A673 (cell line): ENCODE data around the gene ESPNL. TPM values are rescaled to one million over a fixed set of nuclear protein-coding genes. Genes with fewer than 3 reads are reported as not detected.

Source experiments
- BruUV-seq: library from RNA; stranded (reverse); fragments of 400-500 nt; replicated peaks from 2 replicates; lab custom pipeline; 2021; lab: Mats Ljungman, UMichigan
- CTCF ChIA-PET: fragments of 300-600 bp; sonication (Branson Sonifier 250); formaldehyde crosslinking; loops from one replicate; lab custom pipeline; 2022; ENCODE audit warnings: antibody characterized with exemption; lab: Charles Lee
- POLR2A ChIA-PET: fragments of 300-600 bp; sonication (Branson Sonifier 250); formaldehyde crosslinking; loops from one replicate; lab custom pipeline; 2022; ENCODE audit warnings: antibody characterized with exemption; ENCODE audit not compliant: low non-redundant PET; lab: Charles Lee
- DNase-seq: peaks from one replicate; pipeline ENCODE4 v3.0.0-alpha.2; 2015; ENCODE audit warnings: low spot score
- H3K27ac ChIP-seq: fragments of 200-600 bp; sonication (generic); 2 replicates; pipeline ENCODE4 v1.5.1; 2016; ENCODE audit warnings: mixed run types, low read depth, mild to moderate bottlenecking, mixed read lengths, antibody characterized with exemption, low read length; ENCODE audit not compliant: poor library complexity, severe bottlenecking
- H3K27me3 ChIP-seq: fragments of 200-600 bp; sonication (generic); replicated peaks from 2 replicates; pipeline ENCODE4 v1.6.1; 2017; ENCODE audit warnings: mixed run types, low read depth, mild to moderate bottlenecking, mixed read lengths, antibody characterized with exemption, low read length; ENCODE audit not compliant: insufficient read depth, poor library complexity
- H3K36me3 ChIP-seq: fragments of 200-600 bp; sonication (generic); 2 replicates; pipeline ENCODE4 v1.6.1; 2016; ENCODE audit warnings: mixed run types, mild to moderate bottlenecking, mixed read lengths, antibody characterized with exemption, low read length; ENCODE audit not compliant: insufficient read depth, poor library complexity, severe bottlenecking
- H3K4me1 ChIP-seq: fragments of 200-600 bp; sonication (generic); 2 replicates; pipeline ENCODE4 v1.6.1; 2017; ENCODE audit warnings: mixed run types, mild to moderate bottlenecking, mixed read lengths, antibody characterized with exemption, low read length; ENCODE audit not compliant: insufficient read depth, poor library complexity, severe bottlenecking
- H3K4me3 ChIP-seq: fragments of 200-600 bp; sonication (generic); 2 replicates; pipeline ENCODE4 v1.5.1; 2016; ENCODE audit warnings: low read depth, mixed run types, mild to moderate bottlenecking, mixed read lengths, low read length; ENCODE audit not compliant: poor library complexity, severe bottlenecking
- H3K9me3 ChIP-seq: fragments of 200-600 bp; sonication (generic); 2 replicates; pipeline ENCODE4 v1.6.1; 2016; ENCODE audit warnings: mixed run types, low read depth, mild to moderate bottlenecking, mixed read lengths, antibody characterized with exemption, low read length; ENCODE audit not compliant: poor library complexity, severe bottlenecking
- EZH2 ChIP-seq: fragments of 200-600 bp; sonication (generic); IDR thresholded peaks from 2 replicates; pipeline ENCODE4 v1.6.1; 2017; ENCODE audit warnings: borderline replicate concordance, low read depth, mild to moderate bottlenecking, mixed read lengths, antibody characterized with exemption, low read length; ENCODE audit not compliant: poor library complexity, severe bottlenecking
- intact Hi-C: fragments of 100-400 bp; cut with micrococcal nuclease; formaldehyde crosslinking; loops from one replicate; pipeline ENCODE4 v1.10.0; 2022; ENCODE audit not compliant: unreplicated experiment
- total RNA-seq: library from RNA; stranded (reverse); gene quantifications from 2 replicates; pipeline ENCODE4 v1.2.3, GENCODE V29; 2021
- TF ChIP-seq, protein P1 (sequence below): fragments of 300-800, 200-600 bp; sonication (generic); conservative IDR thresholded peaks from 2 replicates; pipeline ENCODE4 v1.5.1; 2017; ENCODE audit warnings: low read depth, mild to moderate bottlenecking, antibody characterized with exemption, low read length, moderate library complexity, mixed read lengths

Gene ESPNL
- total RNA-seq, 1 experiment from 2014 or later, result 0.30 TPM

DNA sequence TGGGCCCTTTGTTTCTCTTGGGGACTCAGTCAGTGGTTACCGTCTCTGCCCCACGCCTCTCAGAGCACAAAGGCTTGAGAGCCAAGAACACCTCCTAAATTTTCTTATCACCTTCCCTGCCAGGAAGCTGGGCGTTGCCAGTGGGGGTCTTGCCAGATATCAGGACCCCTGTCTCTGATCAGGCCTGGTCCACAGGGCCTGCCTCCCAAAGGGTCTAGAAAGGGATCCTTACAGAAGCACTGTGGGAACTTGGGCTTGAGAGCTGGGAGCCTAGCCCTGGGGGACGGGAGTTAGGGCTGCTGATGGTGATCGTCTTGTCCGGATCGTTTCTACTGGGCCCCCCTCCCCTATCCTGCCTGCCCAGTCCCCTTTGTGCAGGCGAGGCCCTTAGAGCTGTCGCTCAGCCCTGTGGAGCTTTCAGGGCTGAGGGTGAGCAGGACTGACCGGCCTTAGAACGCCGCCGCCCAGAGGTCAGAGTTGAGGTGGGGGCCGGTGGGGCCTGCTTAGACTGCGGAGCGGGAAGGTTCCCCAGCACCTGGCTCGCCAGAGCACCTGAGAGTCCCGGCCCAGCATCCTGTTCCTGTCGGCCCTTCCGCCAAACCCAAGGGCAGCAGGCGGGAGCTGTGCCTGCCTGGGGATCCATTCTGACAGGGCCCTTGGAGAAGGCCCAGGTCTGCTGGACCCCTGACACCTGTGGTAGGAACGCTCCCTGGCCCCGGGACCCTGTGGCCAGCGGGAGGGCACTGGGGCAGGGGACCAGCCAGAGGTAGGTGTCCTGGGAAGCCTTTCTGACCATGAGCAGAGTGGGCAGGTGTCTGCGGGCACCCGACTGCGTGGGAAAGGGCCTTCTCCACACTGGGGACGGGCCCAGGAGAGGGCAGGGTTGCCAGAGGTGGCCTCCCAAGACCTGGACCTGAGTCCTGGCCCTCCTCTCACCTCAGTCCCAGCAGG, 956 bp downstream of the ESPNL start:
- BruUV-seq, result no TSS peak
- Histone ChIP-seq H3K9me3 (no peaks in the 10 kb centered on the region), H3K27ac (no peak overlapping the region), H3K36me3 (no peaks in the 10 kb centered on the region), H3K4me1 (peaks cover 19% of the 10 kb centered on the region), H3K4me3 (no peak overlapping the region), H3K27me3 (no peaks in the 10 kb centered on the region)
- ChIA-PET POLR2A (no interaction called here), CTCF (no interaction called here)
- TF ChIP-seq, protein P1, sequence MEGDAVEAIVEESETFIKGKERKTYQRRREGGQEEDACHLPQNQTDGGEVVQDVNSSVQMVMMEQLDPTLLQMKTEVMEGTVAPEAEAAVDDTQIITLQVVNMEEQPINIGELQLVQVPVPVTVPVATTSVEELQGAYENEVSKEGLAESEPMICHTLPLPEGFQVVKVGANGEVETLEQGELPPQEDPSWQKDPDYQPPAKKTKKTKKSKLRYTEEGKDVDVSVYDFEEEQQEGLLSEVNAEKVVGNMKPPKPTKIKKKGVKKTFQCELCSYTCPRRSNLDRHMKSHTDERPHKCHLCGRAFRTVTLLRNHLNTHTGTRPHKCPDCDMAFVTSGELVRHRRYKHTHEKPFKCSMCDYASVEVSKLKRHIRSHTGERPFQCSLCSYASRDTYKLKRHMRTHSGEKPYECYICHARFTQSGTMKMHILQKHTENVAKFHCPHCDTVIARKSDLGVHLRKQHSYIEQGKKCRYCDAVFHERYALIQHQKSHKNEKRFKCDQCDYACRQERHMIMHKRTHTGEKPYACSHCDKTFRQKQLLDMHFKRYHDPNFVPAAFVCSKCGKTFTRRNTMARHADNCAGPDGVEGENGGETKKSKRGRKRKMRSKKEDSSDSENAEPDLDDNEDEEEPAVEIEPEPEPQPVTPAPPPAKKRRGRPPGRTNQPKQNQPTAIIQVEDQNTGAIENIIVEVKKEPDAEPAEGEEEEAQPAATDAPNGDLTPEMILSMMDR, result no peak
- no peak for TF ChIP-seq EZH2
- intact Hi-C loops, result no loop called here
- DNase-seq, result no peak

DNA sequence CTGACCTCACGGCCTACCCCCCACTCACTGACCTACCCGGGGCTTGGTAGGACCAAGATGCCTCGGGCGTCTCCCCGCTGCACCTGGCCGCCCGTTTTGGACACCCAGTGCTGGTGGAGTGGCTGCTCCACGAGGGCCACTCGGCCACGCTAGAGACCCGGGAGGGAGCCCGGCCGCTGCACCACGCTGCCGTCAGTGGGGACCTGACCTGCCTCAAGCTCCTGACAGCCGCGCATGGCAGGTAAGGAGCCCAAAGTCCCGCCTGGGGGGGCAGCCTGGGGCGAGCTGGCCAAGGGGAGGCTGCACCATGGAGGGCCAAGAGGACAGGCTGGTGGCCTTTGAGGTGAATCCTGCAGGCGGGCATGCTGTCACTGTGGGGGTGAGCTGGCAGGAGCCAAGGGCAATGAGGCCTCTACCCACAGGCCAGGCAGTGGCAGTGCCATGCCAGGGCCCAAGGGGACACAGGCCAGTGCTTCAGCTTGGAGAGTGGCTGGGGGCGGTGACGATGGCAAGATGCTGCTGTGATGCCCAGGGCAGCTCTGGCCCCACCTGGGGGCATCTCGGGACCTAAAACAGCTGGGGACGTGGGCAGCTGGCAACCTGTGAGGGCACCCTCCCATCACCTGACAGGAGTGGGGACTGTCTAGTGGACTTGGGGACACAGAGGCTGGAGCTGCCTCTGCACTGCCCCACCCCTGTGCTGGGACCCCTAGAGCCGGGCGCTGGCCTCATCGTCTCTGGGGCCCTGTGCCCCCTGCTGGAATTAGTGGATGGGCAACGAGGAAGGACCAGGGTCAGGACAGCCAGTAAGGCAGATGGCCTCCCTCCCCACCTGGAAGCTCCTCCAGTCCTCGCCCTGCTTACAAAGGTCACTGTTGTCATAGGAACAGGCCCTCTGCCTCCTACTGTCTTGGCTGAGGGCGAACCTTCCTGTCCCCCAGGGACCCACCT, 2.0 kb downstream of the ESPNL start:
- peaks cover 13% of the 10 kb centered on the region for H3K4me1 ChIP-seq
- H3K27me3 ChIP-seq, result no peaks in the 10 kb centered on the region
- intact Hi-C loops, result no loop called here
- TF ChIP-seq EZH2, result no peak
- TF ChIP-seq, protein P1, result no peak
- DNase-seq, result no peak
- POLR2A ChIA-PET, result no interaction called here
- H3K9me3 ChIP-seq, result no peaks in the 10 kb centered on the region
- no peak overlapping the region for H3K4me3 ChIP-seq
- BruUV-seq, result no TSS peak
- no peak overlapping the region for H3K27ac ChIP-seq
- CTCF ChIA-PET, result no interaction called here
- no peaks in the 10 kb centered on the region for H3K36me3 ChIP-seq

DNA sequence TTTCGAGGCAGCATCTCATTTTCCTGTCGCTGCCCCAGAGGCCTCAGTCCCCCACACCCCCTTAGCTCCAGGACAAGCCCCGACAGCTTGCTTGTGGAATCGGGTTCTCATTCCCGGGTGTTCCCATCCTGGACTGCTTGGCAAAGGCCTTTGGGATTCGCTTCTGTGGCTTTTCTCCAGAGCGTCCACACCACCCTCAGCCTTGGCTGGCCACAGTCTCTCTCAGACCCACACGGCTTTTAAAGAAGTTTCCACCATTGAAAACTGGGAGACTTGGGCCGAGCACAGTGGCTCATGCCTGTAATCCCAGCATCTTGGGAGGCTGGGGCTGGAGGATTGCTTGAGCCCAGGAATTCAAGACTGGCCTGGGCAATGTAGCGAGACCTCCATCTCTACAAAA, 2.7 kb downstream of the ESPNL start:
- Histone ChIP-seq H3K27me3 (no peaks in the 10 kb centered on the region), H3K4me3 (no peak overlapping the region), H3K4me1 (peaks cover 13% of the 10 kb centered on the region), H3K9me3 (no peaks in the 10 kb centered on the region), H3K27ac (no peak overlapping the region), H3K36me3 (no peaks in the 10 kb centered on the region)
- intact Hi-C loops, result no loop called here
- TF ChIP-seq EZH2, result no peak
- TF ChIP-seq, protein P1, result no peak
- no TSS peak for BruUV-seq
- CTCF ChIA-PET, result no interaction called here
- POLR2A ChIA-PET, result no interaction called here
- DNase-seq, result no peak
